ENCODE measurements around the gene PBX4.

Gene PBX4

DNA sequence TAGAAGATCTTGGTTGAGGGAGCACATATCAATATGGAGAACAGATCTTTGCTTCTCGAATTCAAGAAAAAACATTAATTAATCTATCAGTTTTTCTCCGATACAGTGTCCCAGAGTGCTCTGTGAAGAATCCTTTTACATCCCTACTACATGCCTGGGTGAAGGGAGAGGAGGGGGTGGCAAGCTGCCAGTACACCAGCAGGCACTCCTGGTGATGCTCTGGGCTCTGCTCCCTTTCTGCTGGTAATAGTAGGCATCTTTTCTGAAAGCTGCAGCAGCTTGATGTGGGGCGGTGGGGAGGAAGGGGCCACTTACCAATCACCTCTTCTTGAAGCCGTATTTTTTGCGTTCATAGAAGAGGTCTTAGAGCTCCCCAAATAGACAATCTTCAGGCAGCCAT lies 30.7 kb downstream of the PBX4 start:
- no peak for DNase-seq

DNA sequence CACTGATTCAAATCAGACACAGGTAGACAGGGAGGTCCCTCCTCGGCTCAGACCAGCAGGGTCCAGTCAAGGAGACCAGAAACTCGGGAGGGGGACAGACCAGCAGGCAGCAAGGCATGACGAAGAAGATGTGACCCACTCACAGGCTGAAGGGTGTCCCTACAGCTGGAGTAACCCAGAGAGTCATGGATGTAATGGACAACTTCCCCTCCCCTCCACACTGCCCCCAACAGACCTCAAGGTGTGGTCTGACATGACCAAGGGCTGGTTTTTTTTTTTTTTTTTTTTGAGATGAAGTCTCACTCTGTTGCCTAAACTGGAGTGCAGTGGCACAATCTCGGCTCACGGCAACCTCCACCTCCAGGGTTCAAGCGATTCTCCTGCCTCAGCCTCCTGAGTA lies 34.1 kb downstream of the PBX4 start:
- no peak for DNase-seq

DNA sequence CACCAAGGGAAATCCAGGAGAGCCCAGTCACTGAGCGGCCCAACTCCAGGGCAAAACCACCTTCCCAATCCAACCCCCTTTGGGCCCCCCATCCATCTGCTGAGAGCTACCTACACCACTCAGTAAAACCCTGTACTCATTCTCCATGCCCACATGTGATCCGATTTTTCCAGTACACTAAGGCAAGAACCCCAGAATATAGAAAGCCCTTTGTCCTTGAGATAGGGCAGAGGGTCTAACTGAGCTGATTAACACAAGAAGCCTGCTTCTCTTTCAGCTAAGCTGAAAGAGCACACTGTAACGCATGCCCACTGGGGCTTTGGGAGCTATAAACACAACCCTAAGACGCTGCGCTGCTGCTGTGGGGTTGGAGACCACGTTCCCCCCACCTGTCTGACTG lies 36.0 kb downstream of the PBX4 start:
- DNase-seq, result no peak

DNA sequence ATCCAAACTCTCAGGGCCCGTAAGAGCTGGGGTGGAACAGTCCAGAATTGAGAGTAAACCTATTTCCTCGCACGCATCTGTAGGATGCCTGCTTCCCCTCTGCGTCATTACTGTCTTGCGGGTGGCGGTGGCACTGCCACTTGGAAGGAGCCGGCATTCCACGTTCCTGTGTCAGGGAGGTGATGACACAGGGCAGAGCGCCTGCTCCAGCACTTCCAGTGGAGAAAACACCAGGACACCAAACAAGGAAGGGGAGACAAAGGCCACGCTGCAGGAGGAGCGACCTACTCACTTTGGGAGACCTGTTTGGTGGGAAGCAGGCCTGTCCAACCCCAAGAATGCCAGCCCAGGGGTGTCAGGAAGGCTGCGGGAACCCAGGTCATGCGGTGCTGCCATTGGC lies 37.1 kb downstream of the PBX4 start:
- no peak for DNase-seq

DNA sequence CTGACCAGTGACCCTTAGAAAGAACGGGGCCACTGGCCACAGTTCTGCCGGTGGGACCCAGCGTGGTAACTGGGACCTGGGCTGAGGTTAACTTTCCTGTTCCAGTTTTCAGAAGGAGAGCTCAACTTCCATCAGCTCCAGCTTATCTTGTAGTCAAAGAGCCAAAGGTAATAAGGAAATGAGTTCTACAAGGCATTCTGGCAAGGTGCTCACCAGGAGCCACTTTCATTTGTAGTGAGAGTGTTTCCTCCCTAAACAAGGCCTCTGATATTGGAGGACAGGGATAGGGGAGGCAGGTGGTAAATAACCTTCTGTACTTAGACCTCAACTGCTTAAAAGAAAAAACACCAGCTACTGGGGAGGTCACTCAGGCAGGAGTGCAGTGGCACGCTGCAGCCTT lies 38.1 kb downstream of the PBX4 start:
- no peak for DNase-seq

DNA sequence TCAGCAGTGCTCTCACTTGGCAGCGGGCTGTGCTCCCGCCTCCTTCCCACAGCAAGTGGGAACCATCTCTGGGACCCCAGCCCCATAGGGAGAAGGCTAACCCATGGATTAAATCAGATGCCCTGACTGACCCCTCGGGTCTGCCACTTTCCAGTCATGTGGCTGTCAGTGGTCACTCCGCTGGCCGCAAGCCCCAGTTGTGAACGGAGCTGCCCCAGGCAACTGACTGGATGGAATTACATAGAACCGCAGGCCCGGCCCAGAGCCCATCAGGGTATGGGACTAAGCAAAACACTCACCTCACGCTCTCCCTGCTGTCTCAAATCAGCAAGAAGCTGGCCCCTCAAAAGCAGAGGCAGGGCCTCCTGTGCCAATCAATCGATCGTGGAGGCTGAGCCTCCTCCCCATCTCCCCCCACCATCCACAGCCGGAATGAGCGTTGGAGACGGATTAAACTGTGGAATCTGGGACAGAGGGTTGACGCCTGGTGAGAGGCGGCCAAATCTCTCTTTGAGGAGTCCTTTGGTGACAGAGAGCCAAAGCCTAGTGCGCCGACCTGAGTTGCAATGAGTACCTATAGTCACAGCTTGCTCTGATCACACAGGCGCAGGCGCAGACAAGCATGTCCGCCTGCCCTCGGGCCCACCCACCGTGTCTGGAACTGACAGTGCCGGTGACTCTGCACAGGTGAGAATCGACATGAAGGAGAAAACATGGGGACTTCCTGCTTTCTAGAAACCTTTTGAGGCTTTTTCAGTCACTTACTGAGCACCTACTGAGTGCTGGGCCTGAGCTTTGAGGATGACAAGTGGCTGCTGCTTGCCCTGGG lies 38.7 kb downstream of the PBX4 start:
- no peak for DNase-seq

DNA sequence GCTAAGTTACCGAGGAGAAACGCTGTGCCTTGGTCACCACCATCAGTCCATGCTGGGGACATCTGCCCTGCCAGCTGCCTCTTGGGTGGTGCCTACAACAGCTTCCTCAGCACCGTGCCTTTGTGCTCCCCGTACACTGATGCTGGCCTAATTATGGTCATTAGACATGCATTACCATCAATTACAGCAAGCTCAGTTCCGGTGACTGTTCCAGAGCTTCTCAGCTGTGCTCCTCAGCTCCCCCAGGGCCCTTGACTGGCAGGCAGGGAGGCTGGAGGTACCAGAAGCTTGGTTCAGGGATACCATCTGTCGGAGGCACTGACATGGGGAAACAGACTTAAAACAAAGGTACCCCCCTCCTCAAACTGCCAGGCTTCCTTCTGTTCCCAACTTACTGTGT lies 40.2 kb downstream of the PBX4 start:
- no peak for DNase-seq

DNA sequence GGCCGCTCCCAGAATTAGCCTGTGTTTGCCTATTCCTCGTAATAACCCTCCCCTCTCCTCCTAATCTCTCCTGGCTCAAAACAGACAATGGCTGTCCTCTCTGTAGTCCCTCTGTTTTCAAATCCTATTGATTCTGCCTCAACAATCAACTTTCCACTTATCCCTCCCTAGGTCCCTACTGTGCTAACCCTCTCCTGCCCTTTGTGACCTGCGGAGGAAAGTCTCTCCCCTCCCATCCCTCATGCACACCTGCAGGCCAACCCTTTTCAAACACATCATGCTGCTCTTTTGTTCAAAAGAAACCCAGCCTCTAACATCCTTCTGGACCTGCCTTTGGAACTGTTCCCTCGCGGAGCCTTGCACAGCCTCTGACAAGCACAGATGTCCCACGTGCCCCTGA lies 43.1 kb downstream of the PBX4 start:
- DNase-seq, result no peak

DNA sequence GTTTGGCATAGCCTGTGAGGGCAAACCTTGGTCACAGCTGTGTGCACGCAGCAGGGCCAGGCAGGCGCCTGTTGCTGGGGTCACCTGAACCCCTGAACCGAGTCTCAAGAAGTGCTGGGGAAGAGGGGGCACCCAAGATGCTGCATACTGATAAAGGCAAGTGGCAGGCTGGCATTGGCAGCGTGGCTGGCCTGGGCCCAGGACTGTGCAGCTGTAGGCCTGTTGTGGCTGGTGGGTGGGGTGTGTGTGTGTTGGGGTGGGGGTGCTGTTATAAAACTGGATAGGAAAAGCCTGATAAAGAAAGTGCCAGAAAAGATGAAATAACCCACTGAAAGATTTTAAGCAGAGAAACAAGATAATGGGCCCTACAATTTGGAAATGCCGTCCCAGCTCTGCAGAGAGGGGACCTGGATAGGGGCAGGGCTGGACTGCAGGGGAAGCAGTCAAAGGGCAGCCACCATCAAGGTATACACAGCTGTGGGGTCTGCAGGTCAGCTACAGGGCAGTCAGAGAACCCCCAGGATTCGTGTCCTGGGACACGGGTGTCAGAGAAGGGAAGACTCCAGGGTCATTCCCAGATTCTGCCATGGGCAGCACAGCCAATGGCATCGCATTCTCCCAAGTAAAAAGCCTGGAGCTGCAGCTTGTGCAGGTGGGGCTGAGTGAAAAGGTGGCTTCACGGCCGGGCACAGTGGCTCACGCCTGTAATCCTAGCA lies 47.3 kb downstream of the PBX4 start:
- no peak for DNase-seq

DNA sequence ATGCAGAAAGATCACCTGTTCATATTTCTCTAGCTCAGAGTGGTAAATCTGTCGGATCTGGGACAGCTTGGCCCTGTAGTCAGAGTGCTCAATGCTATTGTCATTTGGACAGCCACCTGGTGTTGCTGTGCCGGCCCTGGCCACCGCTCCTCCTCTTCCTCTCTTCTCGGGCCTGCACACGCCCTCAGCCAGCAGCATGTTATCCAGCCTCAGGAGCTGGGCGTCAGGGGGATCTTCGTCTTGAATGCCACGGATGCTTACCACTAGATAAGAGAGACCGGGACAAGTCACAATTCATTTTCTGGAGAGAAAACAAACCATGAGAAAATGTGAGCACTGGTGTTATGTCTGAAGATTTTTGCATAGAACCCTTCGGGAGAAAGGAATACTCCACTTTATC lies 47.9 kb downstream of the PBX4 start:
- no peak for DNase-seq

DNA sequence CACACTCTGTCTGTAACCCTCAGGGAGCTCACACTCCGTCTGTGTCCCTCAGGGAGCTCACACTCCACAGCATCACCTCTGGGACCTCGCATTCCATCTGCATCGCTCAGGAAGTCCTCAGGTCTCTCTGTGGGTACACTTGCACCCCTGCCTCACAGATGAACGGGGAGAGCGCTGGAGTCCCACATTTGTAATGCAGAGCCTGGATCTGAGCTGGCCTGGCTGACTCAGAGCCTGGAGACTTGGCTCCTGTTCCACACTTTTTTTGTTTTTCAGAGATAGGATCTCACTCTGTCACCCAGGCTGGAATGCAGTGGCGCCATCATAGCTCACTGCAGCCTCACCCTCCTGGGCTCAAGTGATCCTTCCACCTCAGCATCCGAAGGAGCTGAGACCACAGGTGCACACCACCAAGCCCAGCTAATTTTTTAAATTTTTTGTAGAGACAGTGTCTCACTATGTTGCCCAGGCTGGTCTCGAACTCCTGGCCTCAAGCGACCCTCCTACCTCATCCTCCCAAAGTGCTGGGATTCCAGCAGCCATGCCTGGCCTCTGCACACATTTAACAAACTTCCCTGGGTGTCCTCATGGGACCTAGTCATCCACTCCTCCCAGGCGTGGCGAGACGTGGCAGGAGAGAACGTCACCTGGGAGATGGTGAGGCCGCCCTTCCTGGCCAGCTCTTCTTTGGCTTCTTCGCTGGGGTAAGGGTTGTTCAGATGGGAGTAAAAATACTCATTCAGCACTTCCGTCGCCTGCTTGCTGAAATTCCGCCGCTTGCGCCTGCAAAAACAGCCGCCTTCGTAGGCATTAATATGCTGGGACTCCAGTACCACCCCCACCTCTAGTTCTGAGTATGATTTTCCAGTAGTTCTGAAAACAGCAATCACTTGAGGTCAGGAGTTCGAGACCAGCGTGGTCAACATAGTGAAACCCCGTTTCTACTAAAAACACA lies 49.4 kb downstream of the PBX4 start:
- peak in 1 of 2 donors; percentile 12 for DNase-seq

DNA sequence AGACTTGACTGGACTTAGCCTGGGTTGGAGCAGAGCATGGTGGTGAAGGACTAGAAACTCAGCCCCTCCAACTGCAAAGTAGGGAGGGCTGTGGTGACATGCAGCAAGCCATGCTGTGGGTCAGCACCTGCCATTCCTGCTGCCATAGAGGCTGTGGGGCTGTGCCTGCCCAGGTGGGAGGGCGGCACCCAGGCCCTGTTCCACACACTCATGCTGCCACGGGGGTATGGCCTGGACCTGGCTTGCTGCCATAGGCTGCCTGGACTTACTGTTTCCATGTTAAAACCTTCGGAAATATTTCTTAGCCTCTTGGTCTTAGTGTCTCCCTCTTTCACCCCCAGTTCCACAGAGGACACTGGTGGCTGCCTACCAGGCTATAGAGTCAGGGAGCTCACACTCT lies 51.1 kb downstream of the PBX4 start:
- no peak for DNase-seq

DNA sequence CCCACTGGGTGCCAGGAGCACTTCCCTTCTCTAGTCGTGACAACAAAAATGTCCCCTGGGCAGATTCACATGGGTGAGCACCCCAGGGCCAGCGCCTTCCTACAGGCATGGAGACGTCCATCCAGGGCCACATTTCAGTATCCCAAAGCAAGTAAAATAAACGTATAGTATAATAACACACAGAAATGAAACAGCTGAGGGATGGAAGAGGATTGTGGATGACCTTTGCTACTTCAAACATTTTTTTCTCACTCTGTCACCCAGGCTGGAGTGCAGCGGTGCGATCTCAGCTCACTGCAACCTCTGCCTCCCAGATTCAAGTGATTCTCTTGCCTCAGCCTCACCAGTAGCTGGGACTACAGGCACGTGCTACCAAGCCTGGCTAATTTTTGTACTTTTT lies 52.2 kb downstream of the PBX4 start:
- DNase-seq, result no peak

DNA sequence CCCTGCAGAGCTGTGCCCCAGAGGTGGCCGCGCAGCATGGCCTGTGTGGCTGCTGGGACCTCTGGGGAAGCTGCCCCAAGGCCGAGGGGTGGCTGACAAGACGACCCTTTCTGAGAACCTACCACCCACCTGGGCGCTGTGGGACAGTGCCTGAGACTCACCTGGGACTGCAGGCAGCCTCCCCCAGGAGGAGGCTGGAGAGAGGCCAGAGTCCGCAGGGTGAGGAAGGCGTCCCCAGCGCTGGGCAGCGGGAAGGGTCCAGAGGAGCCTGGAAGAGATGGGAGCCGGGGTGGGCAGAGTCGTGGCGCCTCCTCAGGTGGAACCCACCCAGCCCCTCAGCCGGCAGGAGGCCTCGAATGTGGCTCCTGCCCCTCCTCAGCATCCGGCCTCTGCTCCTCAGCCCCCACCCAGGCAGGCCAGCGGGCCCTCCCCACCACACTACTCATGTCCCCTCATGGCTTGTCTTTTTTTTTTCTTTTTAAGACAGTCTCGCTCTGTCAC lies 55.1 kb downstream of the PBX4 start:
- DNase-seq, result no peak

DNA sequence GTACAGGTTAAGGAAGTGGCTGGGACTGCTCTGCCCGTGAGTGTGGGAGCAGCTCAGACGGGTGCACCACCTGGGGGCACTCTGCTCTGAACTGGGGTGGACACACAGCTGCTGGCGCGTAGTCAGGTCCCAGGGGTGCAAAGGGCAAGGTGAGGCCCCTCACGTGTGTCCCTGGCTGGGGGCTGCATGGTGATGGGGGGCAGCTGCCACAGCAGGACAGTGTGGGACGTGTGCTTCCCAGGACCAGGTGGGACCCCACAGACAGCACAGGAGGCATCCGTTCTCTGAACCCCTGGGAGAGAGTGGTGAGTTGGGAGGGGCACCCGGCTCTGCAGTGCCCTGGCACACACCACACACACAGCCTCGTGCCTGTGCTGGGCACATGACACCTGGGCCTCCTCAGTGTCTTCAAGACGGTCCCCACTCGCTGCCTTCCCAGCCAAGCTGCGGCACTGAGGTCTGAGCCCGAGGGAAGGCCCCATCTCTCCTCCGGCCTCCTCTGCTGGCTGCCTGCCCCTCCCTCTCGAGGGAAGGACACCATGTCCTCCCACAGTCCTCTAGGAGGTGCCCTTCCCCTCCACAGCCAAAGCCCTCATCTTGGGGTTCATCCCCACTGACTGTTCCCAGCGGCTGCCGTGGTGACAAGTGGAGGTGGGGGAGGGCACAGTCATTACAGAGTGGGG lies 55.7 kb downstream of the PBX4 start:
- DNase-seq, result peak in 1 of 2 donors; percentile 22

DNA sequence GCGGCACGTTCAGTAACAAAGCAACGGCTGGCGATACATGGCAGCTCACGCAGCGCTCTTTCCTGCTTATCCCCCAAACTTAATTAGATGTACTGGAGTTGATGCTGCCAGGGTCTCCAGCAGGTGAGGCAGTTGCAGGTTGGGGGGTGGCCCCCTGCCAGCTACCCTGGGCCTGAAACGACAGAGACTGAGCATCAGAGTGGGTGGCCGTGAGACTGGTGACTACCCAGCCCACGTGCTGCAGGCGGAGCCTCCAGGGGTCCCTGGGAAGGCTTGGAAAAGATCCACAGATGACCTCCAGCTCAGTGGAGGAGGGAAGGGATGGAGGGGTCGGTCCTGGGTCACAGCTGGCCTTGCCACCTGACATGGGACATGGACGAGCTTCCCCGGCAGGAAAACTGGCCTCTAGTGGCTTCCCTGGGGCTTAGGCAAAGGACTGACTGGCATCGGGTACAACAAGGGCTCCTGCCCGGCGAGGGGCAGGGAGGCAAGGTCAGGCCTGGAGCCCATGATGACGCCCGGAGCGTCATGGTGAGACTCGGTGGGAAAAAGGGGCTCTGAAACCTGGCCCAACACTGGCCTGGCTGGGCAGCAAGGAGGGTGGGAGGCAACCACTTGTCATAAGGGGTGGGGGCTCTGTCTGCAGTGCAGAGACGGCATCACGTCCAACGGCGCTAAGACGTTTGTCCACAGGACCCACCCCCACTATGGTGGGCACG lies 56.4 kb downstream of the PBX4 start:
- DNase-seq, result no peak

DNA sequence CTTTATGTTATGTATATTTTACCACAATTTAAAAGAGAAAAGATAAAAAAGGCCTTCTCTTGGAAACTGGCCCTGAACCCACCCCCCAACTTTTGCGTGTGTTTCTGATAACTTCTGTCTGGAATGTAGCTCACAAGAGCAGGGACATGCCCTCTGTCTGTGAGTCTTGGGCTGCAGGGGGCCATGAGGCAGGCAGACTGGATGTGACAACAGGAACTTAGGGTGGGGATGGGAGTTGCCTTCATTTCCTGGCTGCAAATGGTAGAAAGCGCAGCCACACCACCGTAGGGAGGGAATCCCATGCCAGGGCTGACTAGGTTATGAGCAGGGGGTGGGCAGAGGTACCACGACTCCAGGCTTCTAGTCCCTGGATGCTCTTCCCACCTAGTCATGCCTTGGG lies 58.6 kb downstream of the PBX4 start:
- no peak for DNase-seq

DNA sequence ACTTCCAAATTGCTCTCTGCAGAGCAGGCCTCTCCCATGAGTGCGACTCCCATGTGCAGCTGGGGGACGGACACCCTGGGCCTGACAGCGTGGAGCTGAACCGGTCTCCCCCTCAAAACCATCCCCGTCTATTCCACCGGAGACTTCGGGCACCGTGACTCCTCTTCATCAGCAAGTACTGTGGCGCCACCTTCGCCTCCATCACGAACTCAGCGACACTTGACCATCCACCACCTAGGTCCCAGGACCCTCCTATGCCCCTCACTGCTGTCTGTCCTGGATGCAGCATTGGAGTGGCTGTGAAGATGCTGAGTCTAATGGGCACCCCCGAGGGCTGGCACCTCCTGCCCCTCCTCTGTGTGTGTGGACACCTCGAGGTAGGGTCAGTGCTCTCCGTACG lies 59.9 kb downstream of the PBX4 start:
- DNase-seq, result no peak

DNA sequence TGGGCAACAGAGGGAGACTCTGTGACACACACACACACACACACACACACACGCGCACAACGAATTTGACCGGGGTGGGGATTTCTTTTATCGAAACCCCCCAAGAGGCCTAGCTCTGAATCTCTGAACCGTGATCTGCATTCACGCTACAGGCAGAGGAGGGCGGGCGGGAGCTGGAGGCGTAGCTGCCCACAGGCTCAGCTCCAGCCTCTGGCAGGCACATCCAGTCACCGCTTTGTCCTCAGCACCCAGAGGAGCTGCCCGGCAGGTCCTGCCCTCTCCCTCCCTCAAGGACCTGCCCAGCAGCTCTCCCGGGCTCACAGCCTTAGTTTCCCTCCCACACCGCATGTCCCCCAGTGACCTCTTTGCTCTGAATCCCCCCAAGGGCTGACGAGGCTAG lies 60.4 kb downstream of the PBX4 start:
- no peak for DNase-seq

DNA sequence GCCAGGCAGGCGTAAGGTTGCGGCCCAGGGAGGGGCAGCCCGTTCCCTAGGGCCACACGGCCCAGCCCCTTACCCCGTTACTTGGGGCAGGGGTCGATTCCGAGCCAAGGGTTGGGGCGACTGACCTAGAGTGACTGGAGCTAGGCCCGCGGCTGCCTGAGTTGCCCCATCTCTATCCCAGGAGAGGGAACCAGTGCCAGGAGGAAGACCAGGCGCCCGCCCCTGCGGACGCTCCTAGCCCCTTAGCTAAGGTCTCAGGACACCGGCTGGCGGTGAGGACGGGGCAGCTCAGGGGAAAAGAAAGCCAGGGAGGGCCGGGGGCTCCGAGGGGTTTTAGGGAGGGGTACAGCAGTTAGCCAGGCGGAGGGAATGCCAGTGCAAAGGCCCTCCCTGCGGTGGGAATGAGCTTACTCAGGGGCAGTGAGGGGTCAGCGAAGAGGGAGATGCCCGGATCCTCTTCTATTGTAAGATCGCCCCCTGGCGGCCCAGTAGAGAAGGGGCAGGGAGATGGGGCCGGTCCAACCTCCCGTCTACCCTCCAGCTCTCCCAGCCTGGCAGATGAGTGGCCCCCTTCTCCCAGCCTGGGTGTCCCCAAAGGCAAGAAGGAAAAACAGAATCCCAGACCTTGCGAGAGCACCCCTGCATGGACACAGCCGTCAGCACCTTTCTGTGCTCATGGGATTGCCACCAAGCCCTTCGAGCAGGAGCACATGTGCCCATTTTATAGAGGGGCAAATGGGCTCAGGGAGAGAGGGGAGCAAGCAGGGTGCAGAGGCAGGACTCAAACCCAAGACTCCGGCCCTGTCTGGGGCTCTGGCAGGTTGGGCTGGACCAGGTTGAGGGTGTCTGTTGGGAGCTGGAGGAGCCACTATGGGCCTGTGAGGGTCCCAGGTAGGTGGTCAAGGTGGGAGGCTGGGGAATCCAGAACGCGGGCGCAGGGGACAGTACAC lies 64.1 kb downstream of the PBX4 start:
- DNase-seq, result peak; percentile 75

DNA sequence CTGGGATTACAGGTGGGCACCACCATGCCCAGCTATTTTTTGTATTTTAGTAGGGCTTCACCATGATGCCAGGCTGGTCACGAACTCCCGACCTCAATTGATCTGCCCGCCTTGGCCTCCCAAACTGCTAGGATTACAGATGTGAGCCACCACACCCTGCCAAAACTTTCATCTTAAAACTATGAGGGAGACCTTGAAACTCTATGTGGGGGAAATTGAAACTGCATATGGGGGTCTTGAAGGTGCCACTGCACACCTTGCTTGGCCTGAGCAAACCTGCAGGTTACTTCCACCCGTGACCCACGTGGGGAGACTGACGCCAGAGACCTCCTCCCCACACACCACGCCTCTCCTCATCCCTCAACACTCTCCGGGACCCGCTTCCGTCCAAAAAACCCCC lies 64.8 kb downstream of the PBX4 start:
- no peak for DNase-seq

All from stimulated activated CD4-positive, alpha-beta T cell treated with anti-CD3 and anti-CD28 coated beads, Interleukin-2, amount 100 ng/mL, for 24 hours (primary cell).